ENCODE data around the gene ZNF75A. TPM values are rescaled to one million over a fixed set of nuclear protein-coding genes. Genes with fewer than 3 reads are reported as not detected.

Gene ZNF75A
- total RNA-seq, 1 donor from 2014 or later, result 36.3 TPM

DNA sequence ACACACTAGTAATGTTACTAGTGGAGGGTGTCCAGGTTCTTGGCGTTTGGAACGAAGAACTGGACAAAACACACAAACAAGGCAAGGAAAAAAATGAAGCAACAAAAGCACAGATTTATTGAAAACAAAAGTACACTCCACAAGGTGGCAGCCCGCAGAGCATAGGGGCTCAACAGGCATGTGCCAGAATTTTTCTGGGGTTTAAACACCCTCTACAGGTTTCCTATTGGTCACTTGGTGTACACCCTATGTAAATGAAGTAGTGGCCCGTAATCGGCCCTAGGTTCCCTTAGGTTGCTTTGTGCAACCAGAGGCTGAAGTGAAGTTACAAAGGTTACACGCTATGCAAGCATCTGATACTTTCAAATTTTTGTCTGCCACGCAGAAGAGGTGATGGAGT is 58.5 kb downstream of the ZNF75A start:
- no peak for TF ChIP-seq EZH2 (IDR thresholded peaks at IDR 0.05)
- Histone ChIP-seq H3K9me3 (ENCODE audit: low read depth) (no peaks in the 10 kb centered on the region), H3K27ac (no peak overlapping the region), H3K4me2 (no peak overlapping the region), H3F3A (ENCODE audit: low read depth) (no peaks in the 10 kb centered on the region), H2AFZ (replicated peaks) (no peak overlapping the region), H3K4me3 (no peak overlapping the region), H3K27me3 (peaks cover 5% of the 10 kb centered on the region), H3K36me3 (no peaks in the 10 kb centered on the region), H4K20me1 (ENCODE audit: low read depth) (no peaks in the 10 kb centered on the region), H3K4me1 (no peaks in the 10 kb centered on the region), H3K79me2 (ENCODE audit: low read depth) (no peaks in the 10 kb centered on the region), H3K9ac (no peak overlapping the region)
- Mint-ChIP-seq H3K27me3 (ENCODE audit: insufficient read depth, low read depth) (peaks cover 4% of the 10 kb centered on the region), H3K4me3 (no peak overlapping the region), H3K36me3 (no peaks in the 10 kb centered on the region), H3K9me3 (peaks cover 9% of the 10 kb centered on the region), H3K4me1 (no peaks in the 10 kb centered on the region), H3K27ac (no peak overlapping the region)
- no peak for DNase-seq (ENCODE audit: low spot score)

DNA sequence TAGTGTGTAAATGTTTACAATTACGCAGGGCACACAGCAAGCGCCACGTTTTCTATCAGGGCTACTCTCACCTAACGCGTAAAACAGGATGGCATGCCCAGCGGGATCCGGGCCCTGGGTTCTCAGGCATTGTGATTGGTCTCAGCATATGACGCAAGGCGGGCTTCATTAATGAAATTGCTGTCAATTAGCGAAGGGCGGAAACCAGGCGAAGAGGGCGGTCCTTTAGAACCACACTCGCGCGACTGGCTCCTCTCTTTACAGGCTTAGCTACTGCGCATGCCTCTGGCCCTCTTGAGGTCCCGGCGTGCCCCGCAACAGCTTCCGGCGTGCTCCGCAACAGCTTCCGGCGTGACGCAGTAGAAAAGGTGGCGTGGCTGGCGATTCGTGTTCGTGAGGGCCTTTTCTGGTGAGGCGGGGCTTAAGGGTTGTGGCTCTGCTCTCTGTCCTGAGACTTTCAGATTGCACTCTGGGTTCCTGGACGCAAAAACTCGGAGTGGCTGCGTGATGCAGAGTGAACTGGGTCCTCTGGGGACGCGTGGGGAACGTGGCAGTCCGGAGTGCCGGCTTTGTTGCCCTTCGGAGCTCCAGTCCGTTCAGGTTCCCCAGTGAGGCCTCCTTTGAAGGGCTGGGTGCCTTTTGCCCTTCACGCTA is 59.6 kb downstream of the ZNF75A start:
- H3K4me1 Mint-ChIP-seq, result no peaks in the 10 kb centered on the region
- Histone ChIP-seq H3K27ac (no peak overlapping the region), H3K4me3 (no peak overlapping the region), H3K4me1 (no peaks in the 10 kb centered on the region), H3K79me2 (ENCODE audit: low read depth) (no peaks in the 10 kb centered on the region), H3K9me3 (ENCODE audit: low read depth) (no peaks in the 10 kb centered on the region), H3K27me3 (peaks cover 5% of the 10 kb centered on the region), H3K36me3 (no peaks in the 10 kb centered on the region), H3K4me2 (no peak overlapping the region), H4K20me1 (ENCODE audit: low read depth) (no peaks in the 10 kb centered on the region), H3K9ac (no peak overlapping the region), H2AFZ (replicated peaks) (no peak overlapping the region), H3F3A (ENCODE audit: low read depth) (no peaks in the 10 kb centered on the region)
- no peak for TF ChIP-seq EZH2phosphoT487 (IDR thresholded peaks at IDR 0.05)
- H3K9me3 Mint-ChIP-seq, result peaks cover 9% of the 10 kb centered on the region
- H3K36me3 Mint-ChIP-seq, result no peaks in the 10 kb centered on the region
- no peak overlapping the region for H3K27ac Mint-ChIP-seq
- no peak for DNase-seq (ENCODE audit: low spot score)
- H3K4me3 Mint-ChIP-seq, result no peak overlapping the region
- H3K27me3 Mint-ChIP-seq (ENCODE audit: insufficient read depth, low read depth), result peaks cover 4% of the 10 kb centered on the region

Other genes with a start within 250 kb of the ZNF75A start
- 1.4 TPM in 1 of 2 replicates, not detected in the other for gene IL32, start 239.9 kb upstream of the ZNF75A start, total RNA-seq (ENCODE audit: low replicate concordance)
- gene ZSCAN10, start 206.2 kb upstream of the ZNF75A start, total RNA-seq (ENCODE audit: low replicate concordance), result 5.4 and 16.2 TPM in 2 replicates
- gene ZNF205, start 192.9 kb upstream of the ZNF75A start, total RNA-seq (ENCODE audit: low replicate concordance), result 5.4 and 19.6 TPM in 2 replicates
- gene ZNF213, start 170.5 kb upstream of the ZNF75A start, total RNA-seq (ENCODE audit: low replicate concordance), result 1.3 and 4.0 TPM in 2 replicates
- not detected in 2 replicates for gene OR1F1, start 117.3 kb upstream of the ZNF75A start, total RNA-seq (ENCODE audit: low replicate concordance)
- 9.4 and 10.1 TPM in 2 replicates for gene ZNF200, start 70.3 kb upstream of the ZNF75A start, total RNA-seq (ENCODE audit: low replicate concordance)
- not detected in 2 replicates for gene MEFV, start 48.9 kb upstream of the ZNF75A start, total RNA-seq (ENCODE audit: low replicate concordance)
- gene ZNF263, start 22.0 kb upstream of the ZNF75A start, total RNA-seq (ENCODE audit: low replicate concordance), result 30.1 and 40.8 TPM in 2 replicates
- gene TIGD7, start 67 bp upstream of the ZNF75A start, total RNA-seq (ENCODE audit: low replicate concordance), result 6.6 and 10.6 TPM in 2 replicates
- gene OR2C1, start 50.4 kb downstream of the ZNF75A start, total RNA-seq (ENCODE audit: low replicate concordance), result not detected in 2 replicates
- 15.8 and 19.3 TPM in 2 replicates for gene ZSCAN32, start 95.5 kb downstream of the ZNF75A start, total RNA-seq (ENCODE audit: low replicate concordance)
- 9.9 and 17.8 TPM in 2 replicates for gene ZNF174, start 95.7 kb downstream of the ZNF75A start, total RNA-seq (ENCODE audit: low replicate concordance)
- 1.4 and 2.2 TPM in 2 replicates for gene ZNF597, start 138.0 kb downstream of the ZNF75A start, total RNA-seq (ENCODE audit: low replicate concordance)
- gene NAA60, start 138.2 kb downstream of the ZNF75A start, total RNA-seq (ENCODE audit: low replicate concordance), result 14.8 and 21.3 TPM in 2 replicates
- not detected in 2 replicates for gene C16orf90, start 190.0 kb downstream of the ZNF75A start, total RNA-seq (ENCODE audit: low replicate concordance)
- gene CLUAP1, start 195.5 kb downstream of the ZNF75A start, total RNA-seq (ENCODE audit: low replicate concordance), result 26.7 and 40.8 TPM in 2 replicates

Measured in neural progenitor cell (in vitro differentiated cells).